ENCODE data around the gene OTULIN.

The OTULIN gene

DNA sequence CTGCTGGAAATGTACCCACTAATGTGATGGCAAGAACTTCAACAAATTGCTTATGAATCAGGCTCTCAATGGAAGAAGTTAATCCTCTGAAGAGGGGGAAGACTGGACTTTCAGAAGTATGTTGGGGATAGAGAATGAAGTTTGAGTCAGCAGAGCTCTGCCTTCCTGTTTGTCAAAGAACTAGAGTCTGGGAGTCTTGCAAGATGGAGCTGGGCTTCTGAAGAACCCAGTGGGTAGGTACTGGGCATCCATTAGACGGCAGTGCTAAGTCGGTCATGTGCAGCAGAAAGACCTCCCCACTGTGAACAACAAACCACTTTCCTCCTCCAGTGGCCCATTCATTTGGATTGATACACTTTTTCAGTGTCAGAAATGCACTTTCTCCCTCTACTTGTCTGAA lies 34.6 kb downstream of the OTULIN start:
- DNase-seq = no peak

DNA sequence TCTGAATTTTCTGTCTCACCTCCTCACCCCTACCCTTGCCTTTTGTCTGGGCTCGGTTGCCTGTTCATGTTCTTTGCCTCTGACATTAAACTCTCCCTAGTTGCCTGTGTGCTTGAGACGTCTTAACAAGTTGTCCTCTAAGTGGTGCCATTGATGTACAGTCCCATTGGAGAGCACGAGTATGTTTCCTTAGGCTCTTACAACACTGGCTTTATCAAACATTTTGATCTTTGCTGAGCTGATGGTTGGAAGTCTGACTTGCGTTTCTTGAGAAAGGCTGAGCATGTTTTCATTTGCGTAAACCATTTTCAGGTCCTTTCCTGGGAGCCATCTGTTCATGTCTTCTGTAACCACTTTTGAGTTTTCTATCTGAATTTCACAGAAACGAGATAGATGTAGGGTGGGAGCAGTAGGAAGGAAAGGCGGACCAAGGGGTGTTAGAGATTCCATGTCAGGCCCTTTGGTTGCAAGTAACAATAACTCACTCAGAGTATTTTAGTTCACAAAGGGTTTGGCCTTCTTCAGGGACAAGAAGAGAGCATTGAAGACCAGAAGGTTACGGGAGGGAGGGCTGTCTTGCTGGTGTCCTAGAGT lies 35.4 kb downstream of the OTULIN start:
- DNase-seq = no peak

- DNase-seq = no peak
Measured at GRCh38 chr5:14700478-14701436, 36.2 kb downstream of the OTULIN start.

GRCh38 chr5:14701556-14701955 lies 37.0 kb downstream of the OTULIN start:
- no peak for DNase-seq

- no peak for DNase-seq
Measured at GRCh38 chr5:14702238-14702839, 37.8 kb downstream of the OTULIN start.

GRCh38 chr5:14705556-14705955 lies 41.0 kb downstream of the OTULIN start:
- DNase-seq = no peak

DNA sequence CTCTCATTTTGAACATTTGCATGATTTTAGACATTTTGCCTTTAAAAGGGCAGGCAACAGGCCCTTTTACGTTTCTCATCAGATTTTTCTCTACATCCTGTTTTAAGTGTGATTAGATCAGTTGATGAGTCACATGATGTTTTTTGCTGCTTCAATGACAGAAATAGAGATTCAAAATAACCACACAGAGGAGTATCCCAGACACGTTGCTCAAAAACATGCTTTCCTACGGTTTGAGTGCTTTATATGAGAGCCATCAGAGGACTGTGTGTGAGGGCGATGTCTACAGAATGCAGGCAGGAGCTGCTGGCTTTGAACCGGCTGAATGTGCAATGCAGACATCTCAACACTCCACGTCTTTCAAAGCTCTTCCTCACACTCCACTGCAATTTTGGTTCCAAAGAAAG lies 42.1 kb downstream of the OTULIN start:
- DNase-seq = no peak

DNA sequence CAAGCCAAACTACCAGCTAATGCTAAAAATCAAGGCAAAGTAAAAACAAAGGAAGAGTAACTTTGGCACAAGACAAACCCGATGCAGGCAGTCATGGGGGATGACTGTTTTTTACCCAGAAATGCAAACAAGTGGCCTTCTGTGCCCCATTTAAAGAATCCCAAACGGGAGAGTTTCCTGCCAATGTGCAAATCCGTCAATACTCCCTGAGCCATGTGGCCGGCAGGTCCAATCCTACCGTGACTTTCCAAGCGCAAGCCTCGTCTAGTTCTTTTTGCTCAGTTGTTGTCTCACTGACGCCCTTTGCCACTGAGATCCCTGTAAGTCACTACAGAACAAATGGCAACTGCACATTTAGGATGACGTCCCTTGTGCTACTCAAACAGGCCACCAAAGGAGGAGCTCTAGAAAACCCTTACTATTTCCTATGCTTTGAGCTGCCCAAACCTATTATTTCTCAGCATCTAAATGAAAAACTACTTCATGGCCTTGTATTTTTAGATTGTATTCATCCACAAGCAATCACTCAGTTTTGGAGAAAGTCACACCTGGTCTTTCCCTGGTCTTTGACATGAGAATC lies 43.4 kb downstream of the OTULIN start:
- DNase-seq = no peak

DNA sequence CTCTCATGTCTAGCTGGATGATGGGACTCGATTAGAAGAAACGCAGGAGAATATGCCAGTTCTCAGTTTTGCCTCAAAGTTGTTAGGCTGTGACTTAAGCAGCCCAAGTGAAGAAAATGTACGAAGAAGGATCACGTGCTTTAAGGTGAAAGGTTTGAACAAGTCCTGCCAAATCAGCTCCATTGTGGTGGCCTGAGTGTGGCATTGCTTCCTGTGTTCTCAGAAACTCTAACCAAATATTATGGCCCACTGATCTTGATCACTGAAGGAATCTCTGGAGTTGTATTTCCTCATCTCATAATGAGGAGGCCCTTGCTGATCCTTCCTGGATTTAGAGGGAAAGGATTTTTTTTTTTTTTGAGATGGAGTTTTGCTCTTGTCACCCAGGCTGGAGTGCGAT lies 44.0 kb downstream of the OTULIN start:
- no peak for DNase-seq

GRCh38 chr5:14710313-14710994 lies 45.9 kb downstream of the OTULIN start:
- no peak for DNase-seq

DNA sequence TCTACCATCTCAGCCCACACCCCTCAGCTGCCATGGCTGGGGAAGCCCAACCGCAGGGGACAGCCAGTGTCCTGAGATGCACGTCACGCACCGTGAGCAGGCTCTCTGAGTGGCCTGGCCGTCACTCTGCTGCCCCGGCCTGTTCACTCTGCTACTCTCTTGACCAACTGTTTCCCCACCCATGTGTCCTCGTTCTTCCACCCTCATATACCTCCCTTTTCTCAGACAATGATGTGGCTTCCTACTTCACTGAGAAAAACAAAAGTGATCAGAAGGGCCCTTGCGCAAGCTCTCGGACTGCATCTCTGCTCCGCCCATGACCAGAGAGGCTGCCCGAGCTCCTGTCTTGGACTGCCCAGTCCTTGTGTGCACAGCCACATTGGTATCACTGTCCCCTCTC lies 47.6 kb downstream of the OTULIN start:
- no peak for DNase-seq

- no peak for DNase-seq
Measured at GRCh38 chr5:14712666-14713065, 48.1 kb downstream of the OTULIN start.

DNA sequence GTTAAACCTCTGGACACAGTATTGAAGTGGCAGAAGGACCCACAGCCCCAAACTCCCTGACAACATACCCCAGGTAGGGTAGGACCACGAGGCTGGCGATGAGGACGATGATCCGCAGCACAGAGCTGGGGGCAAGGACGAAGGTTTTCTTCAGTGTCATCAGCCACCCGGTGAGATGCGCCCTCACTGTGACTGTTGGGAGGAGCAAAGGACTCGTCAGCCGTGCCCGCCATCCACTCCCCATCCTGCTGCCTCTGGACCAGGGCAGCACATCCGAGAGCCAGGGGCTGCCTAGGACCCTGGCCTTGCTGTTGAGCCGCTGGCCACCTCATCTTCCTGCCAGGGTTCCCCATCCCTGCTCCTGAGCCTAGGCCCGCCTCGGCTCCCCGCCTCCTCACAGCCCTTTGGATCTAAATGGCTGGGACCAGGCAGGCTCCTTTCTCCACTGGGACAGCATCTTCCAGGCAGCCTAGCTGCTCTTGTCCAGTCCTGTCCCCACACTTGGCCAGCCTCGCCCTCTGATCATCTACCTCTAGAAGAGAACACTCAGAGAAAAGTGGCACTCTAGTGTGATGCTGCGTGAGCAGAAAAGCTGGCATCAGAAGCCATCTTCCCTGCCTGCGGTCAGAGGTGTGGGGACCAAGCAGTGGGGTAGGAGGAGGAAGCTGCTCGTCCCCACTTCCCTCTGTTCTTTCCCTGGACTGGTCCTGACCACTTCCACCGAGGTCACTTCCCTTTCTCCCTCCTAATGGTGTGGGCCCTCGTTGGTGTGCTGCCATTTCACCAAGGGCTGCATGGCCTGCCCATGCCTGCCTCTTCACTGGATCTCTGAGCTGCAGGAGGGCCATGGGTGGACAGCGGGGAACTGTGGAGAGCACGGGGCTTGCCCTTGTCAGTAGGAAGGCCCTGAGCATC lies 49.2 kb downstream of the OTULIN start:
- no peak for DNase-seq

DNA sequence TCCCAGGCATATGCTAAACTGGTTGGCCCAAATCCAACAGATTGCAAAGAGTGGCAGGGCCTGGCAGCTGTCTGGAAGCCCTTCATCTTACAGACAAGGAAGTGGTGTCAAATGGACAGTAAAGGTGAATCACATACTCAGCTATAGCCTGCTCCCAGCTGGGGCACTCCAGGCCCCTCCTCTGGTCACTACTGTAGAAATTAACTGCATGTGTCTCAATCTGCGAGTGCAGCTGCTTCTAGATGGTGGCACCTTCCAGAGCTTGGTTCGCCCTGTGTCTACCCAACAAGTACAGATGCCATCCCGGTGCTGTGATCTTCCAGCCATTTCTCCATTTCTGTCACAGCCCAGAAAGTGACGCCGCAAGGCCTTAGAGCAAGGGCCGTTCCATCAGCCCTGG lies 50.2 kb downstream of the OTULIN start:
- DNase-seq = peak; percentile 3

- no peak for DNase-seq
Measured at GRCh38 chr5:14715481-14715880, 51.0 kb downstream of the OTULIN start.

DNA sequence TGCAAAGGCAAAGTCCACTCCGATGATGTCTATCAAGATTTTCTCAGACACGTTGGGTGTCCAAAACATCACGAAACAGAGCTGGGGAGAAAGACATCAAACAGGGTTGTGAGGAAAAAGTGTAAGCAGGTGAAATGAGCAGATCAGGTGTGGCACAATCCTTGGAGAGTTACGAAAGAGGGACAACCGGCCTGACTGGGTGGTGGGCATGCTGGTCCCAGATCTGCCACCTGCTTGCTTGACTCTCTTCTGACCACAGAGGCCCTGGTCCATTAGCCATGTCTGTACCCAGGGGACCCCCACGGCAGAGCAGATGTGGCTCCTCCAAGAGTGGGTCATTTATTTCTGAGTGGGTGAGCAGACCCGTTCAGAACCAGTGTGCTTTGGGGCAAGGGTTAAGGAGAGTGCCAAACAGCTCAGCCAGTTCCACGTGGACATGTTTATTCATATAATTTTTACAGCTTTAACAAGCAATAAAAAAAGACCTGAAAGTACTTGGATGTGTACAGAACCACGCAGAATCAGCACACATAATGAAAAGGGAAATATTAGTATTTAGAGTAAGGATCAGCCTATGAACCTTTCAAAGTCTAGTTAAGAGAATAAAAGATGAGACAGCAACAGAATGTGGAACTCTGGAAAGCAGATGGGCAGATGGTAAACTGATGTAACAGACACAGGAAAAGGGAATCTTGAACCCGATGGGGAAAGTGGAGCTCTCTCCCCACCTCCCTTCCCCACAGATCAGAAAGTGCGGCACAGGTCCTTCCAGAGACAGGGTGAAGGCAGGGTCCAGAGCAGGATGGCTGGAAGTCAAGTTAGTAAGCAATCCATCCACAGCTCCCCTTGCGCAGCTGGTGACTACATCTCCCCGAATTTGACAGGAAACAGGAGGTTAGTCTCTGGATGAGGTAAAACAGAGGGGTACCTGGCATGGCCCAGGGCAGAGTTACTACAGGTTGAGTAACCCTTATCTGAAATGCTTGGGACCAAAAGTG lies 52.5 kb downstream of the OTULIN start:
- no peak for DNase-seq

DNA sequence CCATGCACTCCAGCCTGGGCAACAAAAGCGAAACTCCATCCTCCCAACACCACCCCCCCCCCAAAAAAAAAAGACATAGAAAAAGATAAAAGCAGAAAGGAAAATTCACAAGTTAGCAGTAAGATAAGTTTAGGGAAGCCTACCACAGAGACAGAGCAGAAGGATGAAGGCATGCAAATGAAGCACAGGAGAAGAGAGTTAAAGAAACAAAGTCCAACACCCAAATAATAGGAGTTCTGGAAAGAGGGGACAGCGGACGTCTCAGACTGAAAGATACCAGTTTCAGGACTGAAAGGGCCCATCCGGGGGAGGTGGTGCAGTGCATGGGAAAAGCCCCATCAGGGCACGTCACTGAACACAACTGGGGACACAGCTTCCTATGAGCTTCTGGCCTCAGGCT lies 54.3 kb downstream of the OTULIN start:
- DNase-seq = no peak

GRCh38 chr5:14720236-14720923 lies 55.9 kb downstream of the OTULIN start:
- no peak for DNase-seq

DNA sequence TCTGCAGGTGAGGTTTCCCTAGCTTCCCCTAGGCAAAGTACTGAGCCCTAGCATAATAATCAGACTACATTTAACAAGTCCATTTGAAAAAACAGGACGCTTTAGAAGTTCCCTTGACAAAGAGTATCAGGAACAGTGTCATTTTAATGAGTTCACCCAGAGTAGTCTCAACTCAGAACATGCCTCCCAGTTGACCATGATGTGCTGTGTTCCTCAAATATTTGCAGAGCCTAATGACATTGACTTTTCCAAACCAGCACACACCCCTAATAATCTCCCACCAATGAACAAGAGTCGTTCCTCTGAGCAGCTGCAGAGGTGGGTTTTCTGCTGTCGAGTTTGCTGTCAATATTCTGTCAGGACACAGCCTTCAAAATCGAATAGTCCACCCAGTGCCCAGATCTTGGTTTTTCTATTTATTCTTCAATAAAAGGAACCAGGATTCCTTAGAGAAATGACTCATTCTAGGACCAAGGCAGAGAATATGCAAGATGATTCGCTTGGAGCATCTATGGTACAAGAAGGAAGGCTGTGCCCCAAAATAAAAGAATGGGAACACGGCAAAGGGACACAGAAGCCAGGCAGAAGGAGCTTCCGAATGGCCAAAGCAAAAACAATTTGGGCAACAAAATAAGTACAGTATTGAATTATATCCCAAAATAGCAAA lies 57.6 kb downstream of the OTULIN start:
- no peak for DNase-seq
